ENCODE measurements around the gene SETD1A.

SETD1A gene

DNA sequence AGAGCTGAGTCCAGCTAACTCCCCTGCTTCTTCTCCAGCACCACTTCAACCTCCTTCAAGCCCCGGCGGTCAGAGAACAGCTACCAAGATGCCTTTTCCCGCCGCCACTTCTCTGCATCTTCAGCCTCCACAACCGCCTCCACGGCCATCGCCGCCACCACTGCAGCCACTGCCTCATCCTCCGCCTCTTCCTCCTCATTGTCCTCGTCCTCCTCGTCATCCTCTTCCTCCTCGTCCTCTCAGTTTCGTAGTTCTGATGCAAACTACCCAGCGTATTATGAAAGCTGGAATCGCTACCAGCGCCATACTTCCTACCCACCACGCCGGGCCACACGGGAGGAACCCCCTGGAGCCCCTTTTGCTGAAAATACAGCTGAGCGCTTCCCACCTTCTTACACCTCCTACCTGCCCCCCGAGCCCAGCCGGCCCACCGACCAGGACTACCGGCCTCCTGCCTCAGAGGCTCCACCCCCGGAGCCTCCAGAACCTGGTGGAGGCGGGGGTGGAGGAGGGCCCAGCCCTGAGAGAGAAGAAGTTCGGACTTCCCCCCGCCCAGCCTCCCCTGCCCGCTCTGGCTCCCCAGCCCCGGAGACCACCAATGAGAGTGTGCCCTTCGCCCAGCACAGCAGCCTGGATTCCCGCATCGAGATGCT is 7.1 kb downstream of the SETD1A start:
- TF ChIP-seq, protein P1, sequence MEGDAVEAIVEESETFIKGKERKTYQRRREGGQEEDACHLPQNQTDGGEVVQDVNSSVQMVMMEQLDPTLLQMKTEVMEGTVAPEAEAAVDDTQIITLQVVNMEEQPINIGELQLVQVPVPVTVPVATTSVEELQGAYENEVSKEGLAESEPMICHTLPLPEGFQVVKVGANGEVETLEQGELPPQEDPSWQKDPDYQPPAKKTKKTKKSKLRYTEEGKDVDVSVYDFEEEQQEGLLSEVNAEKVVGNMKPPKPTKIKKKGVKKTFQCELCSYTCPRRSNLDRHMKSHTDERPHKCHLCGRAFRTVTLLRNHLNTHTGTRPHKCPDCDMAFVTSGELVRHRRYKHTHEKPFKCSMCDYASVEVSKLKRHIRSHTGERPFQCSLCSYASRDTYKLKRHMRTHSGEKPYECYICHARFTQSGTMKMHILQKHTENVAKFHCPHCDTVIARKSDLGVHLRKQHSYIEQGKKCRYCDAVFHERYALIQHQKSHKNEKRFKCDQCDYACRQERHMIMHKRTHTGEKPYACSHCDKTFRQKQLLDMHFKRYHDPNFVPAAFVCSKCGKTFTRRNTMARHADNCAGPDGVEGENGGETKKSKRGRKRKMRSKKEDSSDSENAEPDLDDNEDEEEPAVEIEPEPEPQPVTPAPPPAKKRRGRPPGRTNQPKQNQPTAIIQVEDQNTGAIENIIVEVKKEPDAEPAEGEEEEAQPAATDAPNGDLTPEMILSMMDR (IDR thresholded peaks at IDR 0.05) = no peak

DNA sequence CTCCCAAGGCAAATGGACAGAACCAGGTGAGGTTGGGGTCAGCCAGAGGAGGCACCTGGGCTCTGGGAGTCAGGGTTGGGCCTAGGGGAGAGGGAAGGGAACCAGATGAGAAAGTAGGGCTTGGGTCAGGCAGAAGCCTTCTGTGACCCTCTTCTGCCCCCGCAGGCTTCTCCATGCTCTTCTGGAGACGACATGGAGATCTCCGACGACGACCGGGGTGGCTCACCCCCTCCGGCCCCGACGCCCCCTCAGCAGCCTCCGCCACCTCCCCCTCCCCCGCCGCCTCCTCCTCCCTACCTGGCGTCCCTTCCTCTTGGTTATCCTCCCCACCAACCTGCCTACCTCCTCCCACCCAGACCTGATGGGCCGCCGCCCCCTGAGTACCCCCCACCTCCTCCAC is 7.9 kb downstream of the SETD1A start:
- TF ChIP-seq, protein P1 (IDR thresholded peaks at IDR 0.05) = no peak

DNA sequence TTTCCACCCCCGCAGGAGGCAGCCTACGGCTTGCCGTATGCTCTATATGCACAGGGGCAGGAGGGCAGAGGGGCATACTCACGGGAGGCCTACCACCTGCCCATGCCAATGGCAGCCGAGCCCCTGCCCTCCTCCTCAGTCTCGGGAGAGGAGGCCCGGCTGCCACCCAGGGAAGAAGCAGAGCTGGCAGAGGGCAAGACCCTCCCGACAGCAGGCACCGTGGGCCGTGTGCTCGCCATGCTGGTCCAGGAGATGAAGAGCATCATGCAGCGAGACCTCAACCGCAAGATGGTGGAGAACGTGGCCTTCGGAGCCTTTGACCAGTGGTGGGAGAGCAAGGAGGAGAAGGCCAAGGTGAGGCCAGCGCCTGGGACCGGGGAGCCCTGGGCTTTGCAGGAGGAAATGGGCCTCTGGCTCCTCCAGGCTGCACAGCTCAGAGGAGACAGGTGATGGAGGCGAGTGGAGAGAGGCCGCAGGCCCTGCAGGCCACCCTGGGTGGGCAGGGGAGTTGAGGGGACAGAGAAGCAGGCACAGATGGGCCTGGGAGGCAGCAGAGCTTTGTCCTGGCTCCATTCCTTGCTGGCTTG is 8.6 kb downstream of the SETD1A start:
- TF ChIP-seq, protein P1 (IDR thresholded peaks at IDR 0.05) = no peak

DNA sequence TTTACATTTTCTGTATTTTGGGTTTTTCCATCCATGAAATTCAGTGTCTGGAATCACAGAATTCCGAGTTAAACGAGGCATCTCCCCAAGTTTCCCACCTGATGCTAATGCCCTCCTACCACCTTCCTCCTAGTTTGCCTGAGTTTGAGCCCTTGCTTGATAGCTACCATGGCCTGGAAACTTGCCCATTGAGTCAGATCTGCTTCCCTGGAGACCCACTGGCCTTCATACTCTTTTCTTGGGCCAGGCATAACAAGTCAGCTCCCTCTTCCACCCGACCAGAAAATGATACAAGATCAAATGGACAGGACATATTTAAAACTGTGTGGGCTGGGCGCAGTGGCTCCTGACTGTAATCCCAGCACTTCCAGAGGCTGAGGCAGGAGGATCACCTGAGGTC is 10.2 kb downstream of the SETD1A start:
- TF ChIP-seq, protein P1 (IDR thresholded peaks at IDR 0.05) = no peak

DNA sequence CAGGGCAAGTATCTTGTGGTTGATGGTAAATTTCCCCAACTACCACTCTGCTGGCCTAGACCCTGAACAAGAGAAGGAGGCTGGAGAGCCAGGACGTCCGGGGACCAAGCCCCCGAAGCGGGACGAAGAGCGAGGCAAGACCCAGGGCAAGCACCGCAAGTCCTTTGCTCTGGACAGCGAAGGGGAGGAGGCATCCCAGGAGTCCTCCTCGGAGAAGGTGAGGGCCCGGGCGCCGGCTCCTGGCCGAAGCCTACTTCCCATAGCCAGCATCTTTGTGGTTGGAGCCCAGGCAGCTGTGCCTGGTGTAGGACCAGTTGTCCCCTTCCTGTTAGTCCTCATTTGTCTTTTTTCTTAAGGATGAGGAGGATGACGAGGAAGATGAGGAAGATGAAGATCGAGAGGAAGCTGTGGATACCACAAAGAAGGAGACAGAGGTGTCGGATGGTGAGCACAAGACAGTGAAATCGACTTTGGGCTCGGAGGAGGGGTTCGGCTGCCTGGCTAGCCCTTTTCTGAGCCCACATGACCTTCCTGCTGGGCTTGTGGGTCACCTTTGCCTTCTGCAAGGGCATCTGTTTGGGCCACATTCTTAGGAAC is 11.8 kb downstream of the SETD1A start:
- TF ChIP-seq, protein P1 (IDR thresholded peaks at IDR 0.05) = no peak

DNA sequence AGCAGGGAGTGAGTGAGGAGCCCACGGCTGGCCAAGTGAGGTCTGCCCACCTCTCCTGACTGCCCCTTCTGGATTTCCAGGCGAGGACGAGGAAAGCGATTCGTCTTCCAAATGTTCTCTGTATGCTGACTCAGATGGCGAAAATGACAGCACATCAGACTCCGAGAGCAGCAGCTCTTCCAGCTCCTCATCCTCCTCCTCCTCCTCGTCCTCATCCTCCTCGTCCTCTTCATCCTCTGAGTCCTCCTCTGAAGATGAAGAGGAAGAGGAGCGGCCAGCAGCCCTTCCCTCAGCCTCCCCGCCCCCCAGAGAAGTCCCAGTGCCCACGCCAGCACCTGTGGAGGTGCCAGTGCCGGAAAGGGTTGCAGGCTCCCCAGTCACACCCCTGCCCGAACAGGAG is 13.7 kb downstream of the SETD1A start:
- TF ChIP-seq, protein P1 (IDR thresholded peaks at IDR 0.05) = no peak

DNA sequence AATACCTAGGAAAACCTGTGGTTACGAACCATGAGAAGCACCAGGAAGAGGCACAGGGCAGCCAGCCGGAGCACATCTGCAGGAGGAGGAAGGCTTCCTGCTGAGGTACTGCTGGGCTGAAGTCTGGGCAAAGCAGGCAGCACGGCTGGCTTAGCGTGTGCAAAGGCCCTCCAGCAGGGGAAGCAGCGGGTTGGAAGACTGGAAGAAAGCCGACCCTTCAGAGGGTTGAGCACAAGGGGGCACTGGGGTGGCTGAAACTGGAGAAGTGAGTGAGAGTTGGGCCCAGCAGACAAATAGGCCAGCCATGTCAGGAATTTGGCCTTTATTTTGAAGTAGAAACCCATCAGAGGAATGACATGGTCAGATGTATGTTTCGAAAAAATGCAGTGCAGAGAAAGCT is 15.3 kb downstream of the SETD1A start:
- TF ChIP-seq, protein P1 (IDR thresholded peaks at IDR 0.05) = no peak
